ENCODE data around the gene S100A11. TPM values are rescaled to one million over a fixed set of nuclear protein-coding genes. Genes with fewer than 3 reads are reported as not detected.
A peak's percentile ranks its signal among the peaks of the same experiment; 100 is the strongest.

The S100A11 gene
- polyA plus RNA-seq, 3 donors, result 1,184 to 3,364 (median 2,621) TPM

- no peak for DNase-seq
- Mint-ChIP-seq H3K4me3 (no peak overlapping the region), H3K9me3 (peaks cover 0 to 3% (median 0%) of the 10 kb centered on the region in 7 donors), H3K27ac (no peak overlapping the region), H3K36me3 (no peaks in the 10 kb centered on the region), H3K27me3 (ENCODE audit: low read depth in 3 of 3) (peaks cover 10 to 24% (median 21%) of the 10 kb centered on the region in 3 donors), H3K4me1 (no peaks in the 10 kb centered on the region)
- H3K9ac ChIP-seq (ENCODE audit: insufficient read depth, low read length, poor library complexity, severe bottlenecking), result no peak overlapping the region
- no peaks in the 10 kb centered on the region for H3K79me2 ChIP-seq (ENCODE audit: insufficient read depth, low read length)
- H3K27ac ChIP-seq (ENCODE audit: low read depth in 1 of 2, low read length in 2 of 2), result no peak overlapping the region
- intact Hi-C loops (cut with micrococcal nuclease), result loop anchor here in 1 of 2 donors (10.0 kb wide), 1 partner anchor 393 kb away; no protein-coding TSS in a partner anchor
- peaks cover 36 to 37% of the 10 kb centered on the region in 2 donors for H3K27me3 ChIP-seq (ENCODE audit: control insufficient read depth in 2 of 2, insufficient read depth in 2 of 2, low read length in 2 of 2)
- H3K9me3 ChIP-seq (replicated peaks in 1 of 2; ENCODE audit: control insufficient read depth in 1 of 2, insufficient read depth in 1 of 2, low read length in 2 of 2), result no peaks in the 10 kb centered on the region
- H2AFZ ChIP-seq (ENCODE audit: insufficient read depth, low read depth, low read length, poor library complexity, severe bottlenecking), result no peak overlapping the region
- no peak overlapping the region for H3K4me3 ChIP-seq (replicated peaks in 1 of 3; ENCODE audit: low read depth in 2 of 3, low read length in 3 of 3)
- no peak for TF ChIP-seq CTCF (IDR thresholded peaks at IDR 0.05)
- no peaks in the 10 kb centered on the region for H4K20me1 ChIP-seq (ENCODE audit: insufficient read depth, low read length)
- no peaks in the 10 kb centered on the region for H3K36me3 ChIP-seq (replicated peaks in 1 of 2; ENCODE audit: control insufficient read depth in 1 of 2, insufficient read depth in 2 of 2, low read length in 2 of 2)
- no peak overlapping the region for H3K4me2 ChIP-seq (replicated peaks; ENCODE audit: extremely low read depth, low read length, poor library complexity, severe bottlenecking)
- H3K4me1 ChIP-seq (ENCODE audit: control insufficient read depth in 1 of 2, insufficient read depth in 2 of 2, low read length in 2 of 2), result no peaks in the 10 kb centered on the region
Measured at GRCh38 chr1:152061952-152062351, 25.1 kb upstream of the S100A11 start.

- Mint-ChIP-seq H3K36me3 (peaks cover 0 to 2% of the 10 kb centered on the region in 2 donors), H3K27ac (peak overlapping the region in 1 of 7 donors; percentile 25), H3K4me3 (peak overlapping the region; percentile 31 to 64), H3K27me3 (ENCODE audit: low read depth in 3 of 3) (peaks cover 36 to 43% (median 37%) of the 10 kb centered on the region in 3 donors), H3K9me3 (no peaks in the 10 kb centered on the region), H3K4me1 (peaks cover 42% of the 10 kb centered on the region)
- Histone ChIP-seq H3K9me3 (replicated peaks in 1 of 2; ENCODE audit: control insufficient read depth in 1 of 2, insufficient read depth in 1 of 2, low read length in 2 of 2) (no peaks in the 10 kb centered on the region), H3K36me3 (replicated peaks in 1 of 2; ENCODE audit: control insufficient read depth in 1 of 2, insufficient read depth in 2 of 2, low read length in 2 of 2) (no peaks in the 10 kb centered on the region), H3K27me3 (ENCODE audit: control insufficient read depth in 2 of 2, insufficient read depth in 2 of 2, low read length in 2 of 2) (peaks cover 15 to 51% of the 10 kb centered on the region in 2 donors), H2AFZ (ENCODE audit: insufficient read depth, low read depth, low read length, poor library complexity, severe bottlenecking) (no peak overlapping the region), H3K4me1 (ENCODE audit: control insufficient read depth in 1 of 2, insufficient read depth in 2 of 2, low read length in 2 of 2) (peaks cover 42 to 44% of the 10 kb centered on the region in 2 donors), H3K4me2 (replicated peaks; ENCODE audit: extremely low read depth, low read length, poor library complexity, severe bottlenecking) (no peak overlapping the region), H4K20me1 (ENCODE audit: insufficient read depth, low read length) (no peaks in the 10 kb centered on the region), H3K4me3 (replicated peaks in 1 of 3; ENCODE audit: low read depth in 2 of 3, low read length in 3 of 3) (no peak overlapping the region), H3K79me2 (ENCODE audit: insufficient read depth, low read length) (peaks cover 5% of the 10 kb centered on the region), H3K27ac (ENCODE audit: low read depth in 1 of 2, low read length in 2 of 2) (no peak overlapping the region), H3K9ac (ENCODE audit: insufficient read depth, low read length, poor library complexity, severe bottlenecking) (no peak overlapping the region)
- no peak for TF ChIP-seq CTCF (IDR thresholded peaks at IDR 0.05)
- 82% methylated on average over 12 of the region's 13 CpGs for WGBS (ENCODE audit: insufficient coverage)
- DNase-seq, result no peak
- intact Hi-C loops (cut with micrococcal nuclease), result loop anchor here (2.0 to 10.0 kb wide), 3 partner anchors 114 to 401 kb away; no protein-coding TSS in a partner anchor
Measured at GRCh38 chr1:152053375-152053774, 16.6 kb upstream of the S100A11 start.

Data from CD14-positive monocyte (primary cell).